ENCODE results near the gene PI4KA.

DNA sequence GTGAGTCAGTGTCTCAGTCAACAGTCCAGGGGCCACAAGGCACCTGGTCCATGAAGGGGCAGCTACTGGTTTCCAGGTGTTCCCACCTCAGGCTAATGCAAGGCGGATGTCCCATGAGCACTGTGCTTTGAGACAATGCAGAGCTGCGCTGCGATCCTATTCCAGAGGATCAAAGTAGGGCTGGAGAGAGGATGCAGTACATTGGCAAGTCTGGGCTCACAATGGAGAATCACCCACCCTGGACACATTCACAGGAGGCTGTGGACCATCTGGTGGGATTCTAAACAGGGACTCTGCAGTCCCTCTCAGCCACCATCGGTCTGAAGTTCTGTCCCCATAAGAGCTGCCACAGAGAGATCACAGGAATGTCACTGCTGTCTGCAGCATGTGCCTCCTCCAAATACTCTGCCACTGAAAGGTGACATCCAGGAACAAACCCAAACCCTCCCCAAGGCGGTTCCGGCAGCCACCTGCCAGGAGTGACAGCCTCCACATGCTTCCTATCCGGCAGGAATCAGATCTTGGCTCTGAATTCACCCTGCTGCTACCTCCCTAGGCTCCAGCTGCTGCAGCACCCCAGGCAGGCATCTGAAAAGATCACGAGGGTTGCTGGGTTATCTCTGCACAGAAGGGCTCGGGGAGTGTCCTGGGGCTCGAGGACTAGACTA lies 130.0 kb downstream of the PI4KA start:
- TF ChIP-seq, protein P1, sequence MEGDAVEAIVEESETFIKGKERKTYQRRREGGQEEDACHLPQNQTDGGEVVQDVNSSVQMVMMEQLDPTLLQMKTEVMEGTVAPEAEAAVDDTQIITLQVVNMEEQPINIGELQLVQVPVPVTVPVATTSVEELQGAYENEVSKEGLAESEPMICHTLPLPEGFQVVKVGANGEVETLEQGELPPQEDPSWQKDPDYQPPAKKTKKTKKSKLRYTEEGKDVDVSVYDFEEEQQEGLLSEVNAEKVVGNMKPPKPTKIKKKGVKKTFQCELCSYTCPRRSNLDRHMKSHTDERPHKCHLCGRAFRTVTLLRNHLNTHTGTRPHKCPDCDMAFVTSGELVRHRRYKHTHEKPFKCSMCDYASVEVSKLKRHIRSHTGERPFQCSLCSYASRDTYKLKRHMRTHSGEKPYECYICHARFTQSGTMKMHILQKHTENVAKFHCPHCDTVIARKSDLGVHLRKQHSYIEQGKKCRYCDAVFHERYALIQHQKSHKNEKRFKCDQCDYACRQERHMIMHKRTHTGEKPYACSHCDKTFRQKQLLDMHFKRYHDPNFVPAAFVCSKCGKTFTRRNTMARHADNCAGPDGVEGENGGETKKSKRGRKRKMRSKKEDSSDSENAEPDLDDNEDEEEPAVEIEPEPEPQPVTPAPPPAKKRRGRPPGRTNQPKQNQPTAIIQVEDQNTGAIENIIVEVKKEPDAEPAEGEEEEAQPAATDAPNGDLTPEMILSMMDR (IDR thresholded peaks at IDR 0.05): no peak
- no peak for TF ChIP-seq POLR2A (IDR thresholded peaks at IDR 0.05)

Measured in body of pancreas (tissue), 4 donors.